ENCODE measurements around the gene TSC22D3.
A peak's percentile ranks its signal among the peaks of the same experiment; 100 is the strongest.

Gene TSC22D3

GRCh38 chrX:107758231-107758766 is 17.3 kb downstream of the TSC22D3 start:
- no peak for DNase-seq

GRCh38 chrX:107755721-107756120 is 19.9 kb downstream of the TSC22D3 start:
- no peak for DNase-seq

- no peak for DNase-seq
Measured at GRCh38 chrX:107753187-107753586, 22.4 kb downstream of the TSC22D3 start.

DNA sequence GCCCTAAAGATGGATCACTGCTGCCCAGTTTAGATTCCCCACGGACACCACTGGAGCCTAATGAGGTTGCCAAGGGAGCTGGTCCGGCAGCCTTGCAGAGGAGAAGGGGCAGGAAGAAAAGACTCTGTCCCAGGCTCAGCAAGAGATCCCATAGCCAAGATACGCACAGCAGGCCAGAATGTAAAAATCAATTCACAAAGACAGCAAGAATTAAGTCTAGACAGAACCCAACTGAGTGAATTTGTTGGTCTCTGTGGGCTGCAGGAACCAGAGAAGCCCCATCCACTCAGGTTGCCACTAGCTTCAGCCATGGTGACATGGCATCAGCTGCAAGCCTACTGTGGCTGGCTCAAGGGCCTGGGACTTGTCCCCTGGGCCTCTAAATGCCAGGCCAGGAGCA is 22.9 kb downstream of the TSC22D3 start:
- no peak for DNase-seq

GRCh38 chrX:107752043-107752442 is 23.5 kb downstream of the TSC22D3 start:
- no peak for DNase-seq

DNA sequence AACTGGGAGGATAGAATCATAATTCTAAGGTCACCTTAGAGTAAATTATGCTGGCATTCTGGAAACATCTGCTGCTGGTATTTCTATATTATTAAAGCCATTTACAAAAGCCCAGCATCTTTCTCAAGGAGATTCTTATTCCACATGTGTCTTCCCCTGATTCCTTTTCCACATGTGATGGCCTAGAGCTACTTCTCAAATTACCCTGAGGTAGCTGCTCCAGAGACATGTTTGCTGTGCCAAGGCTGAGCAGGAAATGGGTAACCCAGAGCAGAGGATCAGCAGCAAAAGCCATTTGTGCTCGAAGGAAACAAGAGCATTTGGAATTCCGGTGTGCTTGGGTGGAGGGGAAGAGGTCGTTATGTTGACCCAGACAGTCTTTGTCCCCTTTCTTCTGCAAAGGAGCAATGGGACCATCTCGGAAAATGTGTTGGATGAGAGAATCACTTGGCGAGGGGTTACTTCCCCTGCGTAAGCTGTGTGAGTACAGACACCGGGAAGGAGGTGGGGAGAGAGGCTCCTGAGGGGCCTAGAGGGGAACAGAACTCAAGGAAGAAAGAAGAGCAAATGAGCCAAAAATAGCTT is 24.6 kb downstream of the TSC22D3 start:
- DNase-seq = no peak

DNA sequence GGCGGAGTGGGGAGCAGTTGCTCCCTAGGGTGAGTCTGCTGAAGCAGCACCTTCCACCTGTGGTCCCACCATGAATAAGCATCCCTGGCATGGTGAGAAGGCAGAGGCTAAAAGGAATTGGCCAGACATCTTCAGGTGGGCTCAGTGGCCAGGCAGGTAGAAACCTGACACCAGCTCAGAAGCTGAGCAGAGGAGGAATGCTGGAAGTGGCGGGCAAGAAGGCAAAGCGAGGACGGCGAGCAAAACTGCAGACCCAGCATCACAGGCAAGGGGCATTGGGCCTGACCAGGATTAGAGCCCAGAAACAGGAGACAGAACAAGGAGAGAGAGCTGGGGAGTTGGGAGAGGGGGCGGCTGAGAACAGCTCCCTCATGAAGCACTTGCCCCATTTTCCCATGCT is 25.3 kb downstream of the TSC22D3 start:
- DNase-seq = no peak

GRCh38 chrX:107748506-107748905 is 27.1 kb downstream of the TSC22D3 start:
- no peak for DNase-seq

- no peak for DNase-seq
Measured at GRCh38 chrX:107747596-107748161, 27.9 kb downstream of the TSC22D3 start.

- DNase-seq = no peak
Measured at GRCh38 chrX:107744868-107745267, 30.7 kb downstream of the TSC22D3 start.

DNA sequence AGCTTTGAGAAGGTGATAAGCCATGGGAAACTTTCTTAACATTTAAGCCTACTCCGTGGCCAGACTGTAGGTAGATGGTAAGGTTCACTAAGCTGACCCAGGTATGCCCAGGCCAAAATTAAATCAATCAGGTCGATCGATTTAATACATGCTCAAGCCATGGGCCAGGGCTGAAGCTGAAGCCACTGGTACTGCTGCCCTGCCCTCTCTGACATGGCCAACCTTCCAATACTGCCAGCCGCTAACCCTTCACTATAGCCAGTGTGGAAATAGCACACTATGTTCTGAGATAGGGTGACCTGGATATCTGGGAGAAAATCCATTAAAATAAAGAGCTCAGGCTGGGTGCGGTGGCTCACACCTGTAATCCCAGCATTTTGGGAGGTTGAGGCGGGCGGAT is 31.6 kb downstream of the TSC22D3 start:
- DNase-seq = no peak

DNA sequence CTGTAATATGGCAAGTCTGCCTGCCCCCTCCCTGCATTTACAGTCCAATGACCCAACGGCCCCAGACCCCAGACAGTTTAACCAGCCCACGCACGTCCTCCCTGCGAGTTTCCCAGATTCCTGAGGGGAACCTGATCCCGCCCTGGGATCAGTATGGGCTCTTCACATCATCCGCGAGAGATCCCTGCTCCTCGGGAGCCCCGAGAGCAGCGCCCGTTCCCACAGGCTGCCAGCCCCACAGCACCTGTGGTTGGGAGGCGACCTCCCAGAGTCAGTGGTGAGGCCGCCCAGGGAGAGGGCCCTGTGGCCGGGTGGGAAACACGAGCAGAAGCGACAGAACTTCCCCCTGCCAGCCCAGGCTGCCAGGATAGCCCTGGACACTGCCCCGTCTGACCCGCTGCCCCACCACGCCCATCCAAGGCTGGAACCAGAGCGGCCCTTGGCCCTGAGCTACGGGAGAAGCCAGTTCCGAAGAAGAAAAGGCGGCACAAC is 32.8 kb downstream of the TSC22D3 start:
- DNase-seq = no peak

DNA sequence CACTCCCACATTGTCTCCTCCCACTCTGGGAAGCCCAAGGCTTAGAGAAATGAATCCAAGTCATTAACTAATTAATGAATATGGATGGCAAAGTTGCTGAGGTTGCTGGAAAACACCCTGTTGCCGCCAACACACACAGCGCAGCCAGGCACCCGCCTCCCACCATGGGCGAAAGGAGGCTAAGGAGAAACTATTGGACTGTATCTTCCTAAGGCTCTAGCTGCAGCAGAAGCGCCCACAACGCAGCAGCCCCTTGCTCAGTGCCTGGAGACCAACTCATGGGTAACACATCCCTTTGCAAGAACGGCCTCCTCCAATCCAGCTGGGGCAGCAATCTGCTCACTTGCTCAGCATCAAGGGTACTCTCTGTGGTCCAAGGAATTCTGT is 34.2 kb downstream of the TSC22D3 start:
- peak in 1 of 2 experiments; percentile 60 for DNase-seq

DNA sequence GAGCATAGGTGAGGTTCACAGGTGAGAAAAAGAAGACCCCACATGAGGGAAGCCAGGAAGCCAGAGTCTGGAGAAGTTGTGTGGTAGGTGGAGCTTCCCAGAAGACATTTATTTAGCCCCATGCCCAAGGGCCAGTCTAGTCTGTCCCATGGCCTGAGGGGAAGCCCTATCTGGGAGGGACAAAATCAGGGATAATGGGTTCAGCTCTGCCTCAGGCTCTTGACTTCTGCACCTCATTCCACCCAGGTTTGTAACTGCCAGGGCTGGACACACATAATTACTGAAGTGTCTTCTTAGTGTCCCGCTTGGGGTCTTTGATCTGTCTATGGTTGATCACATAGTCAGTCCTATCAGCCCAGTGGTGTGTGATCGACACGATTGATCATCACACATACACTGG is 36.0 kb downstream of the TSC22D3 start:
- DNase-seq = no peak

- no peak for DNase-seq
Measured at GRCh38 chrX:107738768-107739167, 36.8 kb downstream of the TSC22D3 start.

DNA sequence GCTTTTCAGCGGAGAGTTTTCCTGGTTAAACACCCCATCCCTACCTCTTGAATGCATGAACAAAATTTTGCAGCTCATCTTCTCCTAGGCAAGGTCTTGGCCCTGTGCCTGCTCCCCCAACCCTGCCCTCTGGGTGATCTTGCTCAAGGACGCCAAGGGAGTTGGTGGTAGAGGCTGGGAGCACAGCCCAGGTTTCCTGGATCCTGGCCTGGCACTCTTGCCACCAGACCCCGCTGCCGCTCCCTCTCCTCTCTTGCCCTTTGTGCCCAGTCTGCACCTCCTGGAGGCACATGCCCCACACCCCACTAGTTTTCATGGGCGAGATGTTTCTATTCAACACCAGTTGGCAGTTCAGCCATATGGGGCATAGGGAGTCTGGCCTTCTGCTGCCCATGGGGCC is 37.3 kb downstream of the TSC22D3 start:
- no peak for DNase-seq

GRCh38 chrX:107736781-107737531 is 38.6 kb downstream of the TSC22D3 start:
- no peak for DNase-seq

DNA sequence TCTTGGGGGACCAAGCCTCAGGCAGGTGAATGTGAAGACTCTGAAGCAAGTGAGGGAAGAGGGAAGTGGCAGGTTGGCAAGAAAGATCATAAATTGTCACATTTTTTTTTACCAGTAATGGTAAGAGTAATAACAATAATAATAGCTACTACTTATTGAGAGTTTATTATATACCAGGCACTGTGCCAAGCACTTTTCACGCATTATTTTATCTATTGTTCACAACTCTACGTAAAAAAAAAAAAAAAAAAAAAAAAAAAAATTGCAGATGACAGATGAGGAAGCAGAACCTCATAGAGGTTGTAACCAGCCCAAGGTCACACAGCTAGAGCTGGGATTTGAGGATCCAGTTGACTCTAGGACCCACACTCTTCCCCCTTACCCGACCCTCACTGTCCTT is 40.9 kb downstream of the TSC22D3 start:
- no peak for DNase-seq

DNA sequence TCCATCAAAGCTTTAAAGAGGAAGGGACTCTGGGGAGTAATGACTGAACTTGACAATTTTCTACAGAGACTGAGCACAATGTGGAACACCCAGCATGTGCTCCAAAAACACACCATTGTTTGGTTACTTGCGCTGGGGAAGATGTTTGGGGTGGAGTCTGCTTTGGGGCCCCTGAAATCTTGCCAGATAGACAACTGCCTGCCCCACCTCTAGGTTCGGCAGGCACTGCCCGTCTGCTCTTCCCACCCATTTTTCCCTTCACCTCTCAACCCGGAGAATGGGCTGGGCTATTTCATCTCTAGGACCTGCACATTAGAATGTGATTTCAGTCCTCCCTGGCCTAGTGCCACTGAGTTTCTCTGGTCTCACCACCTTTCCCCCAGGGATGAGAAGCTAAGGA is 41.9 kb downstream of the TSC22D3 start:
- no peak for DNase-seq

DNA sequence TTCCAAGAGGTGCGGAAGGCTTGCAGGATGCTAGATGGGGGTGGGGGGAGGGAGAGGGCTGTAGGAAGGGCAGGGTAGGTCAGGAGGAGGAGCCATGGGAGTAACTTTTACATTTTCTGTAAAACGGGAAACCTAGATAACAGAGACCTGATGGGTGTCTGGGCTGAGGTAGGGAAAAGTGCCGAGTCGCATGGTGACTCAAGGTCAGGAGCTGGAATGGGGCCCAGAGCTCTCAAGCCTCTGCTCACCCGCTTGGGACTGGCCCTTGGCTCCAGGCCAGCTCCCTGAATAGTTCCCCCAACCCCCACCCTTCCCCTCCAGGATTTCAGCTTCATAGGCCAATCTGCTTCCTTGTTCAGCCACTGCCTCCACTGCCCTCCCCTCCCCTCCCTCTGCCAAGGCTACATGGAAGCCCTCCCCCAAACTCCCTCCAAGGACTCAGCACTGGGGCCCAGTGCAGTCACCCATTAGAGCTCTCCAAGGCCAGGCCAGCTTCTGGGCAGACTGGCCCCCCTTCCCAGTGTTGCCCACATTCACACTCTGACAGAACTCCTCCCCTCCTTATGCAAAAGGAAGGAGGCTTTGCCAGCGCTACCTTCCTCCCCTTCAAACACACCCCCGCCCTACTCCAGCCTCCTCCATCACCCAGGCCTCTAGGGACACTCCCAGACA is 43.6 kb downstream of the TSC22D3 start:
- peak; percentile 25 to 36 for DNase-seq

DNA sequence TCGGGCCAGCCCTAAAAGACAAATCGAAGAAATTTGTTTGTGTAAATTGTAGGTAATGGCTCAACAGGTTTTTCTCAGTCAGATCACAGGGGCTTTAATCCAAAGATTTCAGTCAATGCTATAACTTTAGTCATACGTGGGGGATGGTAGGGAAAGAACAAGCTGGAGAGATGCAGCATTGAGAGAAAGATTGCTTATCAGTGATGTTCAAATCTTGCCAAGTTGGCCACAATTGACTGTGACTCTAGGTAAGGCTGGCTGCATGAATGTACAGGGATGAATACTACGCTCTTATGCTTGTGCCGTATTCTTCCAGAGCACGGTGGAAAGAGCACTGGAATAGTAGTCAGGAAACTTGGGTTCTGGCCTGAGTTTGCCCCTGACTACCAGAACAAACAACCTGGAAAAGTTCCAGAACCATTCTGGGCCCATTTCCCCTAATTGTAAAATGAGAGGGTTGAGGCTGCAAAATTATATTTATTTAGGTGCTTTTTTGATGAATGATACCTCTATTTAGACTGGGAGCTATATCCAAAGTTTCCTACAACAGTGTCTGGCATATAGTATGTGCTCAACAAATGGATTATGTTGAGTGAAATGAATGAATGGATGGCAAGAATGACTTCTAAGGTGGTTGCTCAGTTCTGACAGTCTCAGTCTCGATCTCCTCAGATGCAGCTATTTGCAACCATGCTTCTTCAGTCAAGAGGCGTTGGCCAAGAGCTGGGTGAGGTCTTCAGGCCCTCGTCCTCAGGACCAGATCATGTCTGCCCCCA is 44.4 kb downstream of the TSC22D3 start:
- DNase-seq = no peak

GRCh38 chrX:107730298-107730655 is 45.3 kb downstream of the TSC22D3 start:
- DNase-seq = no peak
